Thyroid gland (tissue), 4 donors: Measurements from ENCODE around the gene ACTRT2. TPM values are rescaled to one million over a fixed set of nuclear protein-coding genes. Genes with fewer than 3 reads are reported as not detected.

Experiments
- DNase-seq, 2 donors: peaks; one replicate each; pipeline ENCODE4 v3.0.0-alpha.2; 2019
- H3K27ac ChIP-seq, 3 donors: fragments of 200-600 bp; sonication (generic); 1 replicate in 2 of 3; 2 replicates in 1 of 3; pipeline ENCODE4 v1.5.1; 2016 to 2019; ENCODE audit warnings: mild to moderate bottlenecking in 1 of 3, moderate library complexity in 1 of 3
- H3K27me3 ChIP-seq: fragments of 200-600 bp; sonication (generic); one replicate; pipeline ENCODE4 v1.5.1; 2019
- H3K36me3 ChIP-seq, 2 donors: fragments of 200-600 bp; sonication (generic); one replicate each; pipeline ENCODE4 v1.5.1; 2016 to 2019
- H3K4me1 ChIP-seq, 2 donors: fragments of 200-600 bp; sonication (generic); one replicate each; pipeline ENCODE4 v1.5.1; 2017 to 2019
- H3K4me3 ChIP-seq, 3 donors: fragments of 200-600 bp; sonication (generic); replicated peaks in 1 of 3; 1 replicate in 2 of 3; 2 replicates in 1 of 3; pipeline ENCODE4 v1.5.1; 2016; ENCODE audit warnings: mild to moderate bottlenecking in 1 of 3
- H3K9me3 ChIP-seq: fragments of 200-600 bp; sonication (generic); one replicate; pipeline ENCODE4 v1.5.1; 2017
- CTCF ChIP-seq, 6 experiments: fragments of 200-600 bp in 3 of 6; fragments of 450-650 bp in 3 of 6; sonication (generic) in 3 of 6; IDR thresholded peaks; one replicate each; pipeline ENCODE4 v1.5.1; 2016 to 2019; ENCODE audit warnings: antibody characterized with exemption in 6 of 6, mild to moderate bottlenecking in 2 of 6, inconsistent platforms in 1 of 6, moderate library complexity in 1 of 6
- POLR2A ChIP-seq, 2 donors: fragments of 450-650 bp; IDR thresholded peaks; one replicate each; pipeline ENCODE4 v1.6.1; 2017; ENCODE audit warnings: antibody characterized with exemption in 2 of 2, mild to moderate bottlenecking in 2 of 2, moderate library complexity in 1 of 2
- WGBS, 2 donors: methylation state at CpG; one replicate each; pipeline ENCODE4 v1.1.5; 2017; 5-methylcytosine and 5-hydroxymethylcytosine counted together
- intact Hi-C: fragments of 100-400 bp; cut with DNase I; formaldehyde crosslinking; loops from one replicate; pipeline ENCODE4 v1.15.1; 2023
- total RNA-seq, 4 donors: library from RNA; depleted of rRNA; stranded (reverse); fragments of >200 nt; gene quantifications; one replicate each; pipeline ENCODE4 v1.2.3, GENCODE V29; 2016

The ACTRT2 gene
- total RNA-seq, 4 donors from 2014 or later: 0.67 TPM; not detected in 3

GRCh38 chr1:3049905-3050304, 28.6 kb downstream of the ACTRT2 start:
- WGBS, 2 donors: 75 to 85% methylated on average over 2 of the region's 2 CpGs
- Histone ChIP-seq H3K4me1 (no peaks in the 10 kb centered on the region), H3K36me3 (no peaks in the 10 kb centered on the region), H3K27ac (no peak overlapping the region), H3K27me3 (no peaks in the 10 kb centered on the region), H3K9me3 (no peaks in the 10 kb centered on the region), H3K4me3 (no peak overlapping the region)
- intact Hi-C loops: no loop called here
- TF ChIP-seq POLR2A (IDR thresholded peaks at IDR 0.05) (no peak), CTCF (IDR thresholded peaks at IDR 0.05) (no peak)
- DNase-seq: no peak

DNA sequence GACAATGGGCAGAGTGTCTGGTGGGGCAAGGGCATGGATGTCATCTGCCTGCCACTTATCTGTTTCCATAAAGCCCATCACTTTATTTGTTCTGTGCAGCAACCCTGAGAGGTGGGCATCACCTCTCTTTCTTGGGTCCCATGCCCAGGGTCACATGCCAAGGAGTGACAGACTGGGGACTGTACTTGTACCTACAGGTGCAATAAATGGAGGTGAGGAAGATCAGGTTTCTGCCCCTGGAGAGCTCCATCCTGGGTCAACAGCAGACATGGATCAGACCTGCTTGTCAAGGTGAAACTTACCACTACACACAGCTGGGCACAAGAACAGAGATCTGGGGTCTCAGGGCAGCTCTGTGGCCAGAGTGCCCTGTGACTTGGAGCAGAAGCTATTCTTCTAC, 29.3 kb downstream of the ACTRT2 start:
- TF ChIP-seq POLR2A (IDR thresholded peaks at IDR 0.05) (no peak), CTCF (IDR thresholded peaks at IDR 0.05) (no peak)
- no peaks in the 10 kb centered on the region for H3K36me3 ChIP-seq
- no peaks in the 10 kb centered on the region for H3K27me3 ChIP-seq
- no peaks in the 10 kb centered on the region for H3K9me3 ChIP-seq
- intact Hi-C loops: no loop called here
- H3K4me1 ChIP-seq: no peaks in the 10 kb centered on the region
- no peak overlapping the region for H3K27ac ChIP-seq
- no peak overlapping the region for H3K4me3 ChIP-seq
- DNase-seq: no peak

DNA sequence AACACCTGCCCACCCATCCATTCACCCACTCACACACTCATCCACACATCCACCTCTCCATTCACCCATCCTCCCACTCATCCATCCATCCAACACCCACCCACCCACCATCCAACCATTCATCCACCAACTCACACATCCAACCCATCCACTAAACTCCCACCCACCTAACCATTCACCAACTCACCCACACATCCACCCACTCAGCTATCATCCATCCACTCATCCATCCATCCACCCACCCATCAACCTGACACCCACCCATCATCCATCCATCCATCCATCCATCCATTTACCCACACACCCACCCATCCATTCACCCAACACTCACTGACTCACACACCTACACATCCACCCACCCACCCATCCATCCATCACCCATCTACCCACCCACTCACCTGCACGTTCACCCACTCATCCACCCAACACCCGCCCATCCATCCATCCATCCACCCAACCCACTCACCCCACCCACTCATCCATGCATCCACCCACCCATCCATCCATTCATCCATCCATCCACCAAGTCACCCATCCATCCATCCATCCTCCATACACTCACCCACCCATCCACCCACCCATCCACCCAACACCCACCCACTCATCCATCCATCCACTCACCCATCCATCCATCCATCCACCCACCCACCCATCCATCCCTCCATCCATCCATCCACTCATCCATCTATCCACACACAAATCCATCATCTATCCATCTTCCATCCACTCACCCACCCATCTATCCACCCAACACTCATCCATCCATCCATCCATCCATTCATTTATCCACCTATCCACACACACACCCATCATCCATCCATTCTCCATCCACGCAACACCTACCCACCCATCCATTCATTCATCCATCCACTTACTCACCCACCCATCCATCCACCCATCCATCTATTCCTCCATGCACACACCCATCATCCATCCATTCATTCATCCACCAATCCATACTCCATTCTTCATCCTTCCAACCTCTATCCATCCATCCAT, 30.3 kb downstream of the ACTRT2 start:
- intact Hi-C loops: no loop called here
- no peaks in the 10 kb centered on the region for H3K27me3 ChIP-seq
- DNase-seq: no peak
- no peaks in the 10 kb centered on the region for H3K4me1 ChIP-seq
- H3K9me3 ChIP-seq: no peaks in the 10 kb centered on the region
- H3K4me3 ChIP-seq: no peak overlapping the region
- TF ChIP-seq POLR2A (IDR thresholded peaks at IDR 0.05) (no peak), CTCF (IDR thresholded peaks at IDR 0.05) (no peak)
- no peaks in the 10 kb centered on the region for H3K36me3 ChIP-seq
- H3K27ac ChIP-seq: no peak overlapping the region
- WGBS, 2 donors: 86 to 93% methylated on average over 3 of the region's 3 CpGs

GRCh38 chr1:3052501-3052900, 31.2 kb downstream of the ACTRT2 start:
- Histone ChIP-seq H3K4me1 (no peaks in the 10 kb centered on the region), H3K9me3 (no peaks in the 10 kb centered on the region), H3K27me3 (no peaks in the 10 kb centered on the region), H3K27ac (no peak overlapping the region), H3K36me3 (no peaks in the 10 kb centered on the region), H3K4me3 (no peak overlapping the region)
- intact Hi-C loops: no loop called here
- TF ChIP-seq CTCF (IDR thresholded peaks at IDR 0.05): no peak
- no peak for TF ChIP-seq POLR2A (IDR thresholded peaks at IDR 0.05)
- DNase-seq: no peak
- 89 to 96% methylated on average over 5 of the region's 5 CpGs for WGBS, 2 donors

DNA sequence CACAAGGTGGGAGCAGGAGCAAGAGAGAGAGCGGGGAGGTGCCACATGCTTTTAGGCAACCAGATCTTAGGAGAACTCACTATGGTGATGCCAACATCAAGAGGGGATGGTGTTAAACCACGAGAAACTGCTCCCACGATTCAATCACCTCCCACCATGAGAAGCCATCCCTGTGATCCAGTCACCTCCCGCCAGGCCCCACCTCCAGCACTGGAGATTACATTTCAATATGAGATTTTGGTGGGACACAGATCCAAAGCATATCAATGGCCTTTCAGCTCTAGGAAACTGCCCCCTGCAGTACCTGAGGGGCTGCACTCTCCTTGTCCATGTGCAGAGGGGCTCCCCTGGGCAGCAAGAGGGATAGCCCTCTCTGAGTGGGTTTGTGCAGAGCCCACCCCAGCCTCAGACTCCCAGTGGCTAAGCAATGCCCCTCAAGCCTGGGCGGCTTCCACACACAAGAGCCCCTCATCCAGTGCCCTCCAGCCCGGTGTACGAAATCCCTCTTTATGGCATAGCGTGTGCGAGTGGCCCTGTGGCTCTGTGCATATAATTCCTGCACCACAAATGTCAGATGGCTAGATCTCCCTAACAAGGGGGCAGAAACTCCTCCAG, 32.2 kb downstream of the ACTRT2 start:
- intact Hi-C loops: no loop called here
- no peak overlapping the region for H3K27ac ChIP-seq
- DNase-seq: no peak
- no peaks in the 10 kb centered on the region for H3K36me3 ChIP-seq
- WGBS, 2 donors: 90% methylated on average over 9 of the region's 9 CpGs
- TF ChIP-seq POLR2A (IDR thresholded peaks at IDR 0.05) (no peak), CTCF (IDR thresholded peaks at IDR 0.05) (no peak)
- H3K4me3 ChIP-seq: no peak overlapping the region
- H3K27me3 ChIP-seq: no peaks in the 10 kb centered on the region
- H3K4me1 ChIP-seq: no peaks in the 10 kb centered on the region
- H3K9me3 ChIP-seq: no peaks in the 10 kb centered on the region
